HepG2 (cell line): ENCODE results near the gene RCAN2. TPM values are rescaled to one million over a fixed set of nuclear protein-coding genes. Genes with fewer than 3 reads are reported as not detected.
"Not testable (repeated sequence)": the region's sequence is repeated elsewhere in the genome, so short reads cannot be mapped to it uniquely, and the experiment has no call there.

ENCODE experiments used
- ATAC-seq: fragments of 200-7000 bp; cut with Tn5 transposase; 3 replicates; pipeline ENCODE4 v1.9.1; 2020; ENCODE audit warnings: mild to moderate bottlenecking, moderate library complexity
- BruUV-seq: library from RNA; stranded (reverse); fragments of 400-500 nt; replicated peaks from 2 replicates; lab custom pipeline; 2021; lab: Mats Ljungman, UMichigan
- CTCF ChIA-PET: fragments of 300-600 bp; formaldehyde crosslinking; extraction: SDS; loops from one replicate; lab custom pipeline; 2021; ENCODE audit warnings: low total read pairs, inconsistent platforms, low intra/inter-chr PET ratio; lab: Yijun Ruan, JAX
- POLR2A ChIA-PET: fragments of 350-600 bp; sonication (Branson Sonifier 250); formaldehyde crosslinking; loops from one replicate; lab custom pipeline; 2020; ENCODE audit warnings: antibody characterized with exemption, inconsistent platforms; lab: Yijun Ruan, JAX
- DNase-seq: peaks from one replicate; pipeline ENCODE4 v3.0.0-alpha.2; 2015; ENCODE audit warnings: low spot score
- FAIRE-seq: peaks from 3 replicates; lab custom pipeline; 2011; peaks lifted over from hg19 to GRCh38; lab: Jason Lieb, UNC
- H2AFZ ChIP-seq: one replicate; pipeline ENCODE4 v1.6.1; 2011; ENCODE audit warnings: low read length, inconsistent platforms
- H3K27ac ChIP-seq: fragments of 300-600 bp; 3 replicates; pipeline ENCODE4 v1.8.0; 2011; ENCODE audit warnings: mixed run types, mild to moderate bottlenecking, mixed read lengths, low read length, inconsistent platforms; ENCODE audit not compliant: insufficient read depth; ENCODE audit errors: extremely low read length
- H3K27me3 ChIP-seq, 2 experiments: fragments of 200-600 bp in 1 of 2; 2 replicates in 1 of 2; 3 replicates in 1 of 2; pipeline versions ENCODE4 v1.6.0 to v1.8.0; 2011; ENCODE audit warnings: low read length in 2 of 2, mild to moderate bottlenecking in 2 of 2, moderate library complexity in 2 of 2, inconsistent platforms in 1 of 2; ENCODE audit not compliant: insufficient read depth in 2 of 2, control insufficient read depth in 1 of 2
- H3K36me3 ChIP-seq, 2 experiments: fragments of 200-600 bp in 1 of 2; replicated peaks in 1 of 2; 2 replicates in 1 of 2; 3 replicates in 1 of 2; pipeline versions ENCODE4 v1.5.1 to v1.8.0; 2011; ENCODE audit warnings: low read length in 2 of 2, inconsistent platforms in 1 of 2; ENCODE audit not compliant: insufficient read depth in 2 of 2, control insufficient read depth in 1 of 2
- H3K4me1 ChIP-seq: 2 replicates; pipeline ENCODE4 v1.5.1; 2012; ENCODE audit warnings: low read length, inconsistent platforms; ENCODE audit not compliant: insufficient read depth
- H3K4me2 ChIP-seq: 2 replicates; pipeline ENCODE4 v1.6.0; 2011; ENCODE audit warnings: low read depth, low read length, inconsistent platforms
- H3K4me3 ChIP-seq, 3 experiments: fragments of 200-600 bp in 1 of 3; sonication (generic), shearing (Covaris generic) in 1 of 3; replicated peaks in 1 of 3; 2 replicates each; pipeline ENCODE4 v1.5.1; 2011 to 2016; ENCODE audit warnings: low read length in 3 of 3, inconsistent platforms in 2 of 3, low read depth in 2 of 3, mild to moderate bottlenecking in 2 of 3, control low read depth in 1 of 3, mixed read lengths in 1 of 3; ENCODE audit not compliant: insufficient read depth in 1 of 3
- H3K79me2 ChIP-seq: one replicate; pipeline ENCODE4 v1.6.1; 2011; ENCODE audit warnings: low read length, inconsistent platforms; ENCODE audit not compliant: insufficient read depth
- H3K9ac ChIP-seq: 2 replicates; pipeline ENCODE4 v1.6.0; 2011; ENCODE audit warnings: mild to moderate bottlenecking, low read depth, low read length, inconsistent platforms; ENCODE audit not compliant: insufficient read depth
- H3K9me3 ChIP-seq: 2 replicates; pipeline ENCODE4 v1.5.1; 2012; ENCODE audit warnings: mild to moderate bottlenecking, low read length
- H4K20me1 ChIP-seq: 2 replicates; pipeline ENCODE4 v1.6.0; 2011; ENCODE audit warnings: inconsistent platforms, mild to moderate bottlenecking, low read length, moderate library complexity; ENCODE audit not compliant: insufficient read depth
- REST ChIP-seq, 2 experiments: IDR thresholded peaks; 2 replicates each; pipeline ENCODE4 v1.6.1; 2011 to 2012; ENCODE audit warnings: low read length in 2 of 2, borderline replicate concordance in 1 of 2, low read depth in 1 of 2, mild to moderate bottlenecking in 1 of 2, moderate library complexity in 1 of 2
- SIN3B ChIP-seq: fragments of 150-350 bp; IDR thresholded peaks from 2 replicates; pipeline ENCODE4 v1.6.1; 2014; ENCODE audit warnings: low read length
- ZBTB40 ChIP-seq, 2 experiments: fragments of 450-650 bp in 1 of 2; sonication (generic) in 1 of 2; formaldehyde crosslinking in 1 of 2; IDR thresholded peaks; 2 replicates each; pipeline versions ENCODE4 v1.6.1 to v1.8.0; 2016 to 2022; ENCODE audit warnings: antibody characterized with exemption in 1 of 2, mild to moderate bottlenecking in 1 of 2, missing genetic modification reagents in 1 of 2
- WGBS: methylation state at CpG from one replicate; pipeline ENCODE4 v1.1.6; 2017; ENCODE audit warnings: low lambda C conversion rate; 5-methylcytosine and 5-hydroxymethylcytosine counted together
- in situ Hi-C: cut with HindIII; loops from 2 replicates; pipeline ENCODE4 v1.10.0; 2017; ENCODE audit warnings: low pct_unique_long_range_greater_than_20kb; ENCODE audit not compliant: extremely low pct_ligation_motif_present
- intact Hi-C: fragments of 100-400 bp; cut with micrococcal nuclease; formaldehyde crosslinking; loops from one replicate; pipeline ENCODE4 v1.10.0; 2022; ENCODE audit not compliant: unreplicated experiment
- polyA plus RNA-seq, 8 experiments: library from polyadenylated mRNA; depleted of rRNA in 3 of 8; stranded (reverse) in 7 of 8; unstranded in 1 of 8; fragments of >200 nt; fragmentation: Illumina TruSeq in 4 of 8; extraction: Trizol in 4 of 8; gene quantifications; 2 replicates each; pipeline versions ENCODE4 v1.2.1 to v1.2.3, GENCODE V29; 2011 to 2016; ENCODE audit warnings: low read depth in 4 of 8, missing spikeins in 1 of 8, mixed read lengths in 1 of 8; ENCODE audit not compliant: insufficient read depth in 1 of 8
- total RNA-seq, 5 experiments: library from RNA; depleted of rRNA; stranded (reverse); fragments of >200 nt; fragmentation: Illumina TruSeq; extraction: Trizol; gene quantifications; 2 replicates each; pipeline ENCODE4 v1.2.3, GENCODE V29; 2016; ENCODE audit warnings: low read depth in 1 of 5

Gene RCAN2
- total and polyA plus RNA-seq, 2 of the 13 experiments (the other 11 are each of a cell fraction or from before 2014, with no cell fraction given), result not detected

GRCh38 chr6:46390153-46390876 lies 100.9 kb downstream of the RCAN2 start (continued):
- TF ChIP-seq ZBTB40 (IDR thresholded peaks at IDR 0.05) (no peak), ZBTB40 (CRISPR knock-in tag; IDR thresholded peaks at IDR 0.05) (no peak), SIN3B (no peak), REST (IDR thresholded peaks at IDR 0.05; ENCODE audit: borderline replicate concordance in 1 of 2, low read depth in 1 of 2, low read length in 2 of 2) (no peak)

GRCh38 chr6:46387728-46388127 lies 103.5 kb downstream of the RCAN2 start:
- H3K79me2 ChIP-seq, H3K36me3 ChIP-seq, FAIRE-seq, H3K4me2 ChIP-seq, H3K27ac ChIP-seq, DNase-seq, in situ Hi-C loops, intact Hi-C loops, ATAC-seq, BruUV-seq, CTCF ChIA-PET, H3K27me3 ChIP-seq, H2AFZ ChIP-seq, H4K20me1 ChIP-seq, POLR2A ChIA-PET, H3K4me1 ChIP-seq, H3K9me3 ChIP-seq, H3K4me3 ChIP-seq, H3K9ac ChIP-seq: not testable (repeated sequence)
- WGBS, result 51% methylated on average over 5 of the region's 5 CpGs
